HFFc6 (cell line): Measurements from ENCODE around the gene TMCC1. TPM values are rescaled to one million over a fixed set of nuclear protein-coding genes. Genes with fewer than 3 reads are reported as not detected.

ENCODE experiments used
- DNase-seq: peaks from one replicate; pipeline ENCODE4 v3.0.0-alpha.2; 2018
- H3K27ac Mint-ChIP-seq: 2 replicates; pipeline ENCODE4 v1.8.0; 2020; ENCODE audit warnings: mild to moderate bottlenecking, mixed read lengths
- H3K27me3 Mint-ChIP-seq: 2 replicates; pipeline ENCODE4 v1.8.0; 2021; ENCODE audit warnings: mild to moderate bottlenecking, moderate library complexity, mixed read lengths; ENCODE audit not compliant: insufficient read depth
- H3K36me3 Mint-ChIP-seq: 2 replicates; pipeline ENCODE4 v1.8.0; 2021; ENCODE audit warnings: low read depth, mixed read lengths
- H3K4me1 Mint-ChIP-seq: 2 replicates; pipeline ENCODE4 v1.8.0; 2020; ENCODE audit warnings: low read depth, mixed read lengths
- H3K4me3 Mint-ChIP-seq: 2 replicates; pipeline ENCODE4 v1.8.0; 2020; ENCODE audit warnings: mild to moderate bottlenecking, moderate library complexity, mixed read lengths
- H3K9me3 Mint-ChIP-seq: 2 replicates; pipeline ENCODE4 v1.8.0; 2020; ENCODE audit warnings: mild to moderate bottlenecking, mixed read lengths
- CTCF ChIP-seq: fragments of 200-600 bp; sonication (generic); IDR thresholded peaks from 2 replicates; pipeline ENCODE4 v1.5.0; 2021; ENCODE audit warnings: antibody characterized with exemption, mild to moderate bottlenecking
- total RNA-seq, 6 experiments: library from RNA; stranded (reverse); fragmentation: NEBNext Ultra II Directional; extraction: Animal tissue kit (Norgen Biotek cat#: 25700); gene quantifications; 2 replicates in 1 of 6; 3 replicates in 5 of 6; pipeline ENCODE4 v1.2.3, GENCODE V29; 2021

TMCC1 gene
- total RNA-seq, 6 experiments from 2014 or later = 14.3 to 20.8 (median 16.7) TPM

GRCh38 chr3:129603561-129603942 is 290.0 kb downstream of the TMCC1 start:
- TF ChIP-seq CTCF = no peak
- Mint-ChIP-seq H3K36me3 (no peaks in the 10 kb centered on the region), H3K4me1 (peaks cover 81% of the 10 kb centered on the region), H3K9me3 (no peaks in the 10 kb centered on the region), H3K27ac (peak overlapping the region; percentile 86), H3K27me3 (no peaks in the 10 kb centered on the region; the same call in 1 of the 2 replicates), H3K4me3 (peak overlapping the region; percentile 95)
- DNase-seq = no peak

- H3K4me1 Mint-ChIP-seq = peaks cover 82% of the 10 kb centered on the region
- peak overlapping the region; percentile 86 for H3K27ac Mint-ChIP-seq
- no peak for TF ChIP-seq CTCF
- no peaks in the 10 kb centered on the region for H3K9me3 Mint-ChIP-seq
- no peaks in the 10 kb centered on the region for H3K36me3 Mint-ChIP-seq
- peak; percentile 88 for DNase-seq
- no peaks in the 10 kb centered on the region; the same call in 1 of the 2 replicates for H3K27me3 Mint-ChIP-seq
- H3K4me3 Mint-ChIP-seq = peak overlapping the region; percentile 95
Observed at GRCh38 chr3:129602730-129603560, 290.6 kb downstream of the TMCC1 start.

GRCh38 chr3:129602309-129602708 is 291.2 kb downstream of the TMCC1 start:
- no peaks in the 10 kb centered on the region for H3K9me3 Mint-ChIP-seq
- peak overlapping the region; percentile 86 for H3K27ac Mint-ChIP-seq
- DNase-seq = no peak
- no peak for TF ChIP-seq CTCF
- peaks cover 82% of the 10 kb centered on the region for H3K4me1 Mint-ChIP-seq
- H3K27me3 Mint-ChIP-seq = no peaks in the 10 kb centered on the region; the same call in 1 of the 2 replicates
- no peak overlapping the region for H3K4me3 Mint-ChIP-seq
- H3K36me3 Mint-ChIP-seq = no peaks in the 10 kb centered on the region

GRCh38 chr3:129601713-129602112 is 291.8 kb downstream of the TMCC1 start:
- H3K27ac Mint-ChIP-seq = peak overlapping the region; percentile 22; the same call in 1 of the 2 replicates
- H3K27me3 Mint-ChIP-seq = no peaks in the 10 kb centered on the region; the same call in 1 of the 2 replicates
- no peaks in the 10 kb centered on the region for H3K9me3 Mint-ChIP-seq
- peaks cover 83% of the 10 kb centered on the region for H3K4me1 Mint-ChIP-seq
- no peak for DNase-seq
- TF ChIP-seq CTCF = no peak
- no peak overlapping the region for H3K4me3 Mint-ChIP-seq
- H3K36me3 Mint-ChIP-seq = no peaks in the 10 kb centered on the region

GRCh38 chr3:129600348-129600747 is 293.2 kb downstream of the TMCC1 start:
- Mint-ChIP-seq H3K27me3 (no peaks in the 10 kb centered on the region; the same call in 1 of the 2 replicates), H3K9me3 (no peaks in the 10 kb centered on the region), H3K36me3 (peaks cover 4% of the 10 kb centered on the region; the same call in 1 of the 2 replicates), H3K4me1 (peaks cover 91% of the 10 kb centered on the region), H3K4me3 (no peak overlapping the region), H3K27ac (peak overlapping the region; percentile 97)
- no peak for DNase-seq
- no peak for TF ChIP-seq CTCF
